PC-3 (cell line): ENCODE measurements around the gene CARNS1. TPM values are rescaled to one million over a fixed set of nuclear protein-coding genes. Genes with fewer than 3 reads are reported as not detected.

ENCODE experiments used
- ATAC-seq: fragments of 200-7000 bp; cut with Tn5 transposase; 2 replicates; pipeline ENCODE4 v1.9.1; 2020; ENCODE audit warnings: mild to moderate bottlenecking, moderate library complexity
- BruUV-seq: library from RNA; stranded (reverse); fragments of 400-500 nt; replicated peaks from 2 replicates; lab custom pipeline; 2021; lab: Mats Ljungman, UMichigan
- CTCF ChIA-PET: fragments of 300-600 bp; sonication (Branson Sonifier 250); formaldehyde crosslinking; loops from one replicate; lab custom pipeline; 2022; ENCODE audit warnings: antibody characterized with exemption; lab: Charles Lee
- POLR2A ChIA-PET: fragments of 300-600 bp; sonication (Branson Sonifier 250); formaldehyde crosslinking; loops from one replicate; lab custom pipeline; 2022; ENCODE audit warnings: antibody characterized with exemption; ENCODE audit not compliant: unreplicated experiment; lab: Charles Lee
- DNase-seq: peaks from one replicate; pipeline ENCODE4 v3.0.0-alpha.2; 2015
- H2AFZ ChIP-seq: fragments of 300-600 bp; sonication (generic); 2 replicates; pipeline ENCODE4 v1.6.0; 2016; ENCODE audit warnings: antibody characterized with exemption, low read length
- H3F3A ChIP-seq: fragments of 300-600 bp; sonication (generic); one replicate; pipeline ENCODE4 v1.6.0; 2017; ENCODE audit warnings: antibody characterized with exemption, low read length, control low read depth, mild to moderate bottlenecking; ENCODE audit not compliant: unreplicated experiment
- H3K27ac ChIP-seq: fragments of 300-600 bp; sonication (generic); 2 replicates; pipeline ENCODE4 v1.5.1; 2016; ENCODE audit warnings: mild to moderate bottlenecking, low read length
- H3K27me3 ChIP-seq: fragments of 300-600 bp; sonication (generic); 2 replicates; pipeline ENCODE4 v1.6.1; 2016; ENCODE audit warnings: low read length, mixed read lengths
- H3K36me3 ChIP-seq: fragments of 300-600 bp; sonication (generic); 2 replicates; pipeline ENCODE4 v1.6.1; 2016; ENCODE audit warnings: low read depth, mixed run types, low read length, mixed read lengths
- H3K4me1 ChIP-seq: fragments of 300-600 bp; sonication (generic); 2 replicates; pipeline ENCODE4 v1.5.1; 2016; ENCODE audit warnings: low read length; ENCODE audit not compliant: insufficient read depth
- H3K4me2 ChIP-seq: fragments of 300-600 bp; sonication (generic); 2 replicates; pipeline ENCODE4 v1.6.0; 2016; ENCODE audit warnings: low read length
- H3K4me3 ChIP-seq: fragments of 300-600 bp; sonication (generic); 2 replicates; pipeline ENCODE4 v1.5.1; 2016; ENCODE audit warnings: mild to moderate bottlenecking, low read length, mixed read lengths
- H3K79me2 ChIP-seq: fragments of 300-600 bp; sonication (generic); 2 replicates; pipeline ENCODE4 v1.6.1; 2017; ENCODE audit warnings: low read length, mixed read lengths
- H3K9ac ChIP-seq: fragments of 300-600 bp; sonication (generic); 2 replicates; pipeline ENCODE4 v1.6.0; 2016; ENCODE audit warnings: mild to moderate bottlenecking, low read length
- H3K9me2 ChIP-seq: fragments of 300-600 bp; sonication (generic); replicated peaks from 2 replicates; pipeline ENCODE4 v1.6.1; 2016; ENCODE audit warnings: mixed run types, low read length, mixed read lengths
- H3K9me3 ChIP-seq: fragments of 300-600 bp; sonication (generic); 2 replicates; pipeline ENCODE4 v1.6.1; 2016; ENCODE audit warnings: low read length, mixed read lengths
- H4K20me1 ChIP-seq: fragments of 300-600 bp; sonication (generic); 2 replicates; pipeline ENCODE4 v1.6.1; 2016; ENCODE audit warnings: low read length, mixed read lengths
- CTCF ChIP-seq: fragments of 300-600 bp; sonication (generic); conservative IDR thresholded peaks from 2 replicates; pipeline ENCODE4 v1.5.1; 2017; ENCODE audit warnings: antibody characterized with exemption, low read depth, mild to moderate bottlenecking, low read length
- EZH2 ChIP-seq: fragments of 300-600 bp; sonication (generic); IDR thresholded peaks from one replicate; pipeline ENCODE4 v1.6.1; 2017; ENCODE audit warnings: antibody characterized with exemption, mild to moderate bottlenecking, low read length; ENCODE audit not compliant: unreplicated experiment
- EZH2phosphoT487 ChIP-seq: fragments of 300-600 bp; sonication (generic); IDR thresholded peaks from 2 replicates; pipeline ENCODE4 v1.6.1; 2018; ENCODE audit warnings: mild to moderate bottlenecking, antibody characterized with exemption, low read length, borderline replicate concordance
- intact Hi-C: fragments of 100-400 bp; cut with micrococcal nuclease; formaldehyde crosslinking; loops from 2 replicates; pipeline ENCODE4 v1.9.0; 2023
- total RNA-seq: library from RNA; depleted of rRNA; stranded (reverse); fragments of >200 nt; gene quantifications from 2 replicates; pipeline ENCODE4 v1.2.3, GENCODE V29; 2014

The CARNS1 gene
- total RNA-seq, 1 experiment from 2014 or later = 0.22 TPM

- TF ChIP-seq CTCF (no peak), EZH2phosphoT487 (no peak), EZH2 (no peak)
- DNase-seq (no peak), ATAC-seq (peak; percentile 11)
- no peaks in the 10 kb centered on the region for H3K9me2 ChIP-seq
- intact Hi-C loops = no loop called here
- POLR2A ChIA-PET = interaction anchor here (0.6 to 1.2 kb wide), 2 partner anchors 20 to 24 kb away, joined by 4 to 5 read pairs; partner anchors contain the start of gene PPP1CA
- CTCF ChIA-PET = interaction anchor here (1.7 kb wide), 1 partner anchor 20 kb away, joined by 6 read pairs; the partner anchor contains the start of gene PPP1CA
- H3K4me3 ChIP-seq = peak overlapping the region; percentile 73; the same call in 1 of the 2 replicates
- no peak overlapping the region for H3K9ac ChIP-seq
- H3K27ac ChIP-seq = no peak overlapping the region
- no peaks in the 10 kb centered on the region for H3F3A ChIP-seq
- H3K27me3 ChIP-seq = no peaks in the 10 kb centered on the region
- H3K36me3 ChIP-seq = no peaks in the 10 kb centered on the region
- H3K79me2 ChIP-seq = no peaks in the 10 kb centered on the region
- no peaks in the 10 kb centered on the region for H4K20me1 ChIP-seq
- H3K4me1 ChIP-seq = peaks cover 13% of the 10 kb centered on the region; the same call in 1 of the 2 replicates
- no peaks in the 10 kb centered on the region for H3K9me3 ChIP-seq
- TSS peak; percentile 63 for BruUV-seq
- H3K4me2 ChIP-seq = peak overlapping the region; percentile 90
- peak overlapping the region; percentile 85 for H2AFZ ChIP-seq
Observed at GRCh38 chr11:67421430-67422031, 6.1 kb downstream of the CARNS1 start.

- TF ChIP-seq CTCF = no peak
- no peak for TF ChIP-seq EZH2phosphoT487
- no peak for TF ChIP-seq EZH2
- Histone ChIP-seq H3K4me1 (peaks cover 13% of the 10 kb centered on the region; the same call in 1 of the 2 replicates), H3F3A (no peaks in the 10 kb centered on the region), H2AFZ (no peak overlapping the region), H3K9ac (no peak overlapping the region), H3K79me2 (no peaks in the 10 kb centered on the region), H4K20me1 (no peaks in the 10 kb centered on the region), H3K9me2 (no peaks in the 10 kb centered on the region), H3K36me3 (no peaks in the 10 kb centered on the region), H3K27ac (no peak overlapping the region), H3K27me3 (no peaks in the 10 kb centered on the region), H3K9me3 (no peaks in the 10 kb centered on the region), H3K4me2 (no peak overlapping the region), H3K4me3 (no peak overlapping the region)
- ATAC-seq (no peak), DNase-seq (peak; percentile 80)
- intact Hi-C loops = no loop called here
- CTCF ChIA-PET = no interaction called here
- POLR2A ChIA-PET = no interaction called here
- BruUV-seq = no TSS peak
Observed at GRCh38 chr11:67422891-67423290, 7.4 kb downstream of the CARNS1 start.

DNA sequence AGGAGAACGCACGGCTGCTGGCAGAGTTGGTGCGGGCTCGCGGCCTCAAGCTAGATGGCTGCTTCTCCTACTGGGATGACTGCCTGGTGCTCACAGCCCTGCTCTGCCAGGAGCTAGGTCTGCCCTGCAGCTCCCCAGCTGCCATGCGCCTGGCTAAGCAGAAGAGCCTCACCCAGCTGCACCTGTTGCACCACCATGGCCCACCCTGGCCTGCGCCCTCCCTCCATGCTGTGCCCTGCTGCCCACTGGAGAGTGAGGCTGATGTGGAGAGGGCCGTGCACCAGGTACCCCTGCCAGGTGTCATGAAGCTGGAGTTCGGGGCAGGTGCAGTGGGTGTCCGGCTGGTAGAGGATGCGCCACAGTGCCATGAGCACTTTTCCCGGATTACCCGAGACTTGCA is 8.0 kb downstream of the CARNS1 start:
- no peaks in the 10 kb centered on the region for H3K27me3 ChIP-seq
- ATAC-seq (no peak), DNase-seq (no peak)
- POLR2A ChIA-PET = no interaction called here
- no peaks in the 10 kb centered on the region for H3K9me2 ChIP-seq
- H3K4me2 ChIP-seq = no peak overlapping the region
- BruUV-seq = no TSS peak
- no peak overlapping the region for H2AFZ ChIP-seq
- no peak overlapping the region for H3K9ac ChIP-seq
- CTCF ChIA-PET = no interaction called here
- H3K27ac ChIP-seq = no peak overlapping the region
- H3F3A ChIP-seq = no peaks in the 10 kb centered on the region
- intact Hi-C loops = no loop called here
- H3K4me1 ChIP-seq = peaks cover 13% of the 10 kb centered on the region; the same call in 1 of the 2 replicates
- H3K9me3 ChIP-seq = no peaks in the 10 kb centered on the region
- no peak for TF ChIP-seq EZH2
- no peak for TF ChIP-seq CTCF
- TF ChIP-seq EZH2phosphoT487 = no peak
- H3K79me2 ChIP-seq = peaks cover 3% of the 10 kb centered on the region
- no peaks in the 10 kb centered on the region for H4K20me1 ChIP-seq
- no peak overlapping the region for H3K4me3 ChIP-seq
- H3K36me3 ChIP-seq = no peaks in the 10 kb centered on the region
